PC-9 (cell line): ENCODE measurements around the gene RFXAP. TPM values are rescaled to one million over a fixed set of nuclear protein-coding genes. Genes with fewer than 3 reads are reported as not detected.
"Not testable (repeated sequence)": the region's sequence is repeated elsewhere in the genome, so short reads cannot be mapped to it uniquely, and the experiment has no call there.

Experiments used
- BruUV-seq: library from RNA; stranded (reverse); fragments of 400-500 nt; replicated peaks from 2 replicates; lab custom pipeline; 2021; lab: Mats Ljungman, UMichigan
- CTCF ChIA-PET: fragments of 300-600 bp; sonication (Branson Sonifier 250); formaldehyde crosslinking; loops from one replicate; lab custom pipeline; 2022; ENCODE audit warnings: antibody characterized with exemption; lab: Charles Lee
- POLR2A ChIA-PET: fragments of 300-600 bp; sonication (Branson Sonifier 250); formaldehyde crosslinking; loops from one replicate; lab custom pipeline; 2022; ENCODE audit warnings: antibody characterized with exemption; ENCODE audit not compliant: unreplicated experiment; lab: Charles Lee
- DNase-seq, 2 experiments: peaks; one replicate each; pipeline versions ENCODE4 v3.0.0 to v3.0.0-alpha.2; 2015 to 2022; ENCODE audit warnings: mixed read lengths in 1 of 2
- H2AFZ ChIP-seq: fragments of 200-600 bp; sonication (generic); 2 replicates; pipeline ENCODE4 v1.8.1; 2017; ENCODE audit warnings: antibody characterized with exemption
- H3F3A ChIP-seq: fragments of 200-600 bp; sonication (generic); 2 replicates; pipeline ENCODE4 v1.8.1; 2017; ENCODE audit warnings: antibody characterized with exemption, mild to moderate bottlenecking, low read depth; ENCODE audit not compliant: insufficient read depth
- H3K27ac ChIP-seq: fragments of 200-600 bp; sonication (generic); 2 replicates; pipeline ENCODE4 v1.6.1; 2016; ENCODE audit warnings: mixed run types
- H3K27me3 ChIP-seq: fragments of 200-600 bp; sonication (generic); 2 replicates; pipeline ENCODE4 v1.6.1; 2016; ENCODE audit warnings: low read depth, mixed run types; ENCODE audit not compliant: insufficient read depth
- H3K36me3 ChIP-seq: fragments of 200-600 bp; sonication (generic); 2 replicates; pipeline ENCODE4 v1.6.1; 2016; ENCODE audit warnings: low read depth, mixed run types
- H3K4me1 ChIP-seq: fragments of 200-600 bp; sonication (generic); replicated peaks from 2 replicates; pipeline ENCODE4 v1.6.1; 2016; ENCODE audit warnings: mixed run types; ENCODE audit not compliant: insufficient read depth
- H3K4me2 ChIP-seq: fragments of 200-600 bp; sonication (generic); 2 replicates; pipeline ENCODE4 v1.6.1; 2017; ENCODE audit warnings: mixed run types
- H3K4me3 ChIP-seq: fragments of 200-600 bp; sonication (generic); 2 replicates; pipeline ENCODE4 v1.6.1; 2016; ENCODE audit warnings: mixed run types
- H3K79me2 ChIP-seq: fragments of 200-600 bp; sonication (generic); 2 replicates; pipeline ENCODE4 v1.6.1; 2017; ENCODE audit warnings: low read depth, mixed run types
- H3K9me2 ChIP-seq: fragments of 200-600 bp; sonication (generic); 2 replicates; pipeline ENCODE4 v1.8.1; 2017; ENCODE audit warnings: mild to moderate bottlenecking; ENCODE audit not compliant: insufficient read depth
- H3K9me3 ChIP-seq: fragments of 200-600 bp; sonication (generic); 2 replicates; pipeline ENCODE4 v1.8.1; 2016; ENCODE audit warnings: low read depth; ENCODE audit not compliant: insufficient read depth
- H4K20me1 ChIP-seq: fragments of 200-600 bp; sonication (generic); 2 replicates; pipeline ENCODE4 v1.8.1; 2017; ENCODE audit not compliant: insufficient read depth
- CTCF ChIP-seq: fragments of 200-600 bp; sonication (generic); conservative IDR thresholded peaks from 2 replicates; pipeline ENCODE4 v1.6.1; 2017; ENCODE audit warnings: mixed run types, antibody characterized with exemption, mild to moderate bottlenecking, moderate library complexity
- EZH2 ChIP-seq: fragments of 200-600 bp; sonication (generic); IDR thresholded peaks from 2 replicates; pipeline ENCODE4 v1.8.0; 2017; ENCODE audit warnings: antibody characterized with exemption, low read depth
- intact Hi-C: fragments of 100-400 bp; cut with micrococcal nuclease; formaldehyde crosslinking; loops from one replicate; pipeline ENCODE4 v1.10.0; 2022; ENCODE audit not compliant: unreplicated experiment
- total RNA-seq: library from RNA; stranded (reverse); gene quantifications from 2 replicates; pipeline ENCODE4 v1.2.3, GENCODE V29; 2021

RFXAP gene
- total RNA-seq, 1 experiment from 2014 or later: 5.6 TPM

- intact Hi-C loops: loop anchor here (1.0 kb wide), 1 partner anchor 16 kb away; no protein-coding TSS in a partner anchor
- H3K4me1 ChIP-seq: no peaks in the 10 kb centered on the region
- H2AFZ ChIP-seq: no peak overlapping the region
- no peak overlapping the region for H3K4me3 ChIP-seq
- no peak overlapping the region for H3K27ac ChIP-seq
- no peaks in the 10 kb centered on the region for H3K79me2 ChIP-seq
- no peaks in the 10 kb centered on the region for H3F3A ChIP-seq
- ChIA-PET CTCF (no interaction called here), POLR2A (no interaction called here)
- DNase-seq: peak in 1 of 2 experiments; percentile 24
- BruUV-seq: no TSS peak
- H3K9me3 ChIP-seq: no peaks in the 10 kb centered on the region
- H4K20me1 ChIP-seq: no peaks in the 10 kb centered on the region
- no peak for TF ChIP-seq CTCF
- no peak for TF ChIP-seq EZH2
- no peaks in the 10 kb centered on the region for H3K36me3 ChIP-seq
- H3K27me3 ChIP-seq: no peaks in the 10 kb centered on the region
- no peaks in the 10 kb centered on the region for H3K9me2 ChIP-seq
- no peak overlapping the region for H3K4me2 ChIP-seq
Measured at GRCh38 chr13:36778083-36778671, 40.8 kb upstream of the RFXAP start.

- TF ChIP-seq CTCF (no peak), EZH2 (no peak)
- Histone ChIP-seq H2AFZ (no peak overlapping the region), H3K4me1 (peaks cover 6% of the 10 kb centered on the region), H3F3A (no peaks in the 10 kb centered on the region), H4K20me1 (no peaks in the 10 kb centered on the region), H3K4me3 (no peak overlapping the region), H3K79me2 (no peaks in the 10 kb centered on the region), H3K9me3 (no peaks in the 10 kb centered on the region; the same call in 1 of the 2 replicates), H3K36me3 (no peaks in the 10 kb centered on the region), H3K27ac (no peak overlapping the region), H3K4me2 (no peak overlapping the region), H3K9me2 (no peaks in the 10 kb centered on the region), H3K27me3 (no peaks in the 10 kb centered on the region)
- ChIA-PET CTCF (no interaction called here), POLR2A (no interaction called here)
- no TSS peak for BruUV-seq
- no peak for DNase-seq
- intact Hi-C loops: no loop called here
Measured at GRCh38 chr13:36783890-36784289, 35.1 kb upstream of the RFXAP start.

- POLR2A ChIA-PET, H3K27me3 ChIP-seq, H3K79me2 ChIP-seq, CTCF ChIA-PET, H3K27ac ChIP-seq, H3K9me2 ChIP-seq, H3K4me3 ChIP-seq, BruUV-seq, DNase-seq, H3K4me2 ChIP-seq, H2AFZ ChIP-seq, H4K20me1 ChIP-seq, H3K36me3 ChIP-seq, H3F3A ChIP-seq, H3K9me3 ChIP-seq, intact Hi-C loops: not testable (repeated sequence)
- peaks cover 12% of the 10 kb centered on the region for H3K4me1 ChIP-seq
Measured at GRCh38 chr13:36786175-36786574, 32.8 kb upstream of the RFXAP start.

GRCh38 chr13:36787181-36787580 lies 31.8 kb upstream of the RFXAP start:
- ChIA-PET CTCF (no interaction called here), POLR2A (no interaction called here)
- intact Hi-C loops: no loop called here
- Histone ChIP-seq H3K36me3 (no peaks in the 10 kb centered on the region), H3F3A (no peaks in the 10 kb centered on the region), H3K79me2 (no peaks in the 10 kb centered on the region), H3K4me3 (no peak overlapping the region), H3K9me2 (no peaks in the 10 kb centered on the region), H2AFZ (no peak overlapping the region; the same call in 1 of the 2 replicates), H3K9me3 (no peaks in the 10 kb centered on the region; the same call in 1 of the 2 replicates), H3K4me2 (no peak overlapping the region), H3K27ac (no peak overlapping the region), H4K20me1 (no peaks in the 10 kb centered on the region), H3K4me1 (peaks cover 12% of the 10 kb centered on the region), H3K27me3 (no peaks in the 10 kb centered on the region)
- DNase-seq: no peak
- BruUV-seq: no TSS peak
- no peak for TF ChIP-seq CTCF
- TF ChIP-seq EZH2: no peak
